OCI-LY1 (cell line): ENCODE measurements around the gene MMP2.

Experiments used
- H2AFZ ChIP-seq: fragments of 200-600 bp; sonication (generic), shearing (Covaris generic); 2 replicates; pipeline ENCODE4 v1.6.0; 2014; ENCODE audit warnings: antibody characterized with exemption, mild to moderate bottlenecking, low read length
- H3F3A ChIP-seq: fragments of 200-600 bp; sonication (generic), shearing (Covaris generic); 2 replicates; pipeline ENCODE4 v1.6.0; 2014; ENCODE audit warnings: mild to moderate bottlenecking, antibody characterized with exemption, low read length, moderate library complexity; ENCODE audit not compliant: insufficient read depth
- H3K27ac ChIP-seq: fragments of 200-600 bp; sonication (generic); 2 replicates; pipeline ENCODE4 v1.5.1; 2014; ENCODE audit warnings: low read length, mixed run types, mild to moderate bottlenecking, low read depth; ENCODE audit not compliant: poor library complexity, severe bottlenecking
- H3K27me3 ChIP-seq: fragments of 200-600 bp; sonication (generic); 2 replicates; pipeline ENCODE4 v1.6.0; 2014; ENCODE audit warnings: antibody characterized with exemption, mild to moderate bottlenecking, low read length, moderate library complexity; ENCODE audit not compliant: insufficient read depth
- H3K36me3 ChIP-seq: fragments of 200-600 bp; sonication (generic); 2 replicates; pipeline ENCODE4 v1.6.1; 2014; ENCODE audit warnings: mild to moderate bottlenecking, antibody characterized with exemption, low read length, moderate library complexity, mixed read lengths; ENCODE audit not compliant: insufficient read depth
- H3K4me1 ChIP-seq: fragments of 200-600 bp; sonication (generic); 2 replicates; pipeline ENCODE4 v1.5.1; 2014; ENCODE audit warnings: mild to moderate bottlenecking, low read length, moderate library complexity; ENCODE audit not compliant: insufficient read depth, severe bottlenecking
- H3K4me2 ChIP-seq: fragments of 200-600 bp; sonication (generic), shearing (Covaris generic); 2 replicates; pipeline ENCODE4 v1.6.1; 2014; ENCODE audit warnings: low read length
- H3K4me3 ChIP-seq: fragments of 200-600 bp; sonication (generic); 2 replicates; pipeline ENCODE4 v1.5.1; 2014; ENCODE audit warnings: low read length, low read depth, mild to moderate bottlenecking, mixed read lengths; ENCODE audit not compliant: poor library complexity, severe bottlenecking
- H3K79me2 ChIP-seq: fragments of 200-600 bp; shearing (Covaris generic); 2 replicates; pipeline ENCODE4 v1.6.1; 2016; ENCODE audit warnings: mixed run types, low read length, mixed read lengths; ENCODE audit not compliant: insufficient read depth
- H3K9ac ChIP-seq: fragments of 200-600 bp; sonication (generic), shearing (Covaris generic); 2 replicates; pipeline ENCODE4 v1.6.1; 2014; ENCODE audit warnings: mild to moderate bottlenecking, low read length, mixed read lengths
- H3K9me2 ChIP-seq: fragments of 200-600 bp; sonication (generic), shearing (Covaris generic); 2 replicates; pipeline ENCODE4 v1.6.1; 2014; ENCODE audit warnings: low read depth, mild to moderate bottlenecking, low read length, mixed read lengths
- H3K9me3 ChIP-seq: fragments of 200-600 bp; shearing (Covaris generic); 2 replicates; pipeline ENCODE4 v1.6.1; 2014; ENCODE audit warnings: low read length, mixed read lengths
- H4K20me1 ChIP-seq: fragments of 200-600 bp; sonication (generic), shearing (Covaris generic); 2 replicates; pipeline ENCODE4 v1.6.0; 2016; ENCODE audit warnings: mild to moderate bottlenecking, low read length; ENCODE audit not compliant: insufficient read depth
- CTCF ChIP-seq: fragments of 200-600 bp; sonication (generic), shearing (Covaris generic); IDR thresholded peaks from 2 replicates; pipeline ENCODE4 v1.5.1; 2017; ENCODE audit warnings: mild to moderate bottlenecking, antibody characterized with exemption, low read length, moderate library complexity, mixed read lengths
- EZH2 ChIP-seq: fragments of 200-600 bp; sonication (generic), shearing (Covaris generic); IDR thresholded peaks from 2 replicates; pipeline ENCODE4 v1.8.0; 2017; ENCODE audit warnings: borderline replicate concordance, mixed run types, mild to moderate bottlenecking, antibody characterized with exemption, low read length, moderate library complexity, mixed read lengths

The MMP2 gene

DNA sequence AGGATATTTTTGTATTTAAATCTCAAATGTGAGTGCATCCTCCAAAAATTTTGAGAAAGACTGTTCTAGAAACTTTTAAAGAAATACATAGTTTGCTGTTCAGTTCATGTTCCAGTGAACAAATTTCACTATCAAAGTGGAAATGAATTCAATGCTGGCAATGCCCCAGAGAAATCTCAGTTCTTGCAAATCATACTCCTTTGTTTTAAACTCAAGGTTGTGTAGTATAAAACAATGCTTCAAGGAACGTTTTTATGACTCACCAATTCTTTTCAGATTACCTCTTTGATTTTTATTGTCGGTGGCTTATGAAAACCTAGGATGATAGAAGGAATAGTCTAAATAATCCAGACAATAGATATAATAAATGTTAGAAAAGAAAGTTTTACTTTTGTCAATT is 47.4 kb downstream of the MMP2 start:
- H4K20me1 ChIP-seq = no peaks in the 10 kb centered on the region
- H3K9ac ChIP-seq = no peak overlapping the region
- H3K9me3 ChIP-seq = no peaks in the 10 kb centered on the region
- no peak overlapping the region for H3K4me2 ChIP-seq
- H3K27ac ChIP-seq = no peak overlapping the region
- H3K4me1 ChIP-seq = no peaks in the 10 kb centered on the region
- no peak for TF ChIP-seq EZH2
- no peak for TF ChIP-seq CTCF
- H3K9me2 ChIP-seq = no peaks in the 10 kb centered on the region
- H2AFZ ChIP-seq = no peak overlapping the region
- no peaks in the 10 kb centered on the region for H3K79me2 ChIP-seq
- no peaks in the 10 kb centered on the region for H3K36me3 ChIP-seq
- H3K4me3 ChIP-seq = no peak overlapping the region
- H3F3A ChIP-seq = no peaks in the 10 kb centered on the region
- H3K27me3 ChIP-seq = no peaks in the 10 kb centered on the region

DNA sequence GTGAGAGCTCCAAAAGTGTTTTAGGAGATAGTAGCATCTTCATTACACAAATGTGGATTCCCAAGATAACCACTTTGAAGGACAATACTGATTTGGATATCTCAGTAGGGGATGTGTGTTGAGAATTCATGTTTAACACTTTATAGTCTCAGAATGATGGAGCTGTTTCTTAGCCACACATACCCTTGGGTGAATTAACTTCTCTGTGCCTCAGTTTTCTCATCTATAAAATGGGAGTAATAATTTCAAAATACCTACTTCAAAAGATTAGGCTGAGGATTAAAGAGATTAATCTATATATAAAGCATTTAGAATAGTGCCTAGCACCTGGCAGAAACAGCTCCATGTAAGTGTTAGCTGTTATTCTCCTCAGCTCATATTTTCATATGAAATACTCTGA is 48.9 kb downstream of the MMP2 start:
- Histone ChIP-seq H3K79me2 (no peaks in the 10 kb centered on the region), H3K9me2 (no peaks in the 10 kb centered on the region), H3K4me2 (no peak overlapping the region), H3K27me3 (no peaks in the 10 kb centered on the region), H3K4me1 (no peaks in the 10 kb centered on the region), H2AFZ (no peak overlapping the region), H3K36me3 (no peaks in the 10 kb centered on the region), H3F3A (no peaks in the 10 kb centered on the region), H4K20me1 (no peaks in the 10 kb centered on the region), H3K4me3 (no peak overlapping the region), H3K9me3 (no peaks in the 10 kb centered on the region), H3K27ac (no peak overlapping the region), H3K9ac (no peak overlapping the region)
- TF ChIP-seq EZH2 (no peak), CTCF (no peak)

GRCh38 chr16:55529018-55529417 is 50.0 kb downstream of the MMP2 start:
- no peaks in the 10 kb centered on the region for H3K36me3 ChIP-seq

More at GRCh38 chr16:55529018-55529417, 50.0 kb downstream of the MMP2 start:
- Histone ChIP-seq H3K9ac (no peak overlapping the region), H3F3A (no peaks in the 10 kb centered on the region), H4K20me1 (no peaks in the 10 kb centered on the region), H3K27ac (no peak overlapping the region), H3K9me2 (no peaks in the 10 kb centered on the region), H3K9me3 (no peaks in the 10 kb centered on the region), H3K79me2 (no peaks in the 10 kb centered on the region), H3K4me3 (no peak overlapping the region), H3K27me3 (no peaks in the 10 kb centered on the region), H3K4me2 (no peak overlapping the region), H3K4me1 (no peaks in the 10 kb centered on the region), H2AFZ (no peak overlapping the region)
- TF ChIP-seq EZH2 (no peak), CTCF (no peak)
